Bronchial epithelial cell (primary cell): ENCODE data around the gene UBE2I. TPM values are rescaled to one million over a fixed set of nuclear protein-coding genes. Genes with fewer than 3 reads are reported as not detected.
"Not testable (repeated sequence)": the region's sequence is repeated elsewhere in the genome, so short reads cannot be mapped to it uniquely, and the experiment has no call there.

Experiments used
- DNase-seq: peaks from one replicate; pipeline ENCODE4 v3.0.0-alpha.2; 2010; ENCODE audit warnings: low read depth
- FAIRE-seq: peaks from 2 replicates; lab custom pipeline; 2011; peaks lifted over from hg19 to GRCh38; lab: Jason Lieb, UNC
- H3K27me3 ChIP-seq: 2 replicates; pipeline ENCODE4 v1.5.1; 2011; ENCODE audit warnings: low read length; ENCODE audit not compliant: control insufficient read depth, insufficient read depth
- H3K36me3 ChIP-seq: 2 replicates; pipeline ENCODE4 v1.5.1; 2011; ENCODE audit warnings: low read length; ENCODE audit not compliant: control insufficient read depth, insufficient read depth
- H3K4me3 ChIP-seq: 2 replicates; pipeline ENCODE4 v1.5.1; 2011; ENCODE audit warnings: mild to moderate bottlenecking, low read depth, low read length, control low read depth
- CTCF ChIP-seq: IDR thresholded peaks from 2 replicates; pipeline ENCODE4 v1.5.1; 2011; ENCODE audit warnings: mild to moderate bottlenecking, moderate library complexity, low read length, control low read depth, inconsistent platforms; ENCODE audit not compliant: insufficient read depth, severe bottlenecking
- total RNA-seq: library from RNA; depleted of rRNA; stranded (reverse); fragments of >200 nt; gene quantifications from 2 replicates; pipeline ENCODE4 v1.2.1, GENCODE V29; 2014

The UBE2I gene
- total RNA-seq, 1 donor from 2014 or later, result 49.8 TPM

GRCh38 chr16:1271380-1271723 is 38.1 kb upstream of the UBE2I start:
- FAIRE-seq, result no peak
- TF ChIP-seq CTCF, result no peak
- no peaks in the 10 kb centered on the region for H3K36me3 ChIP-seq
- H3K4me3 ChIP-seq, result no peak overlapping the region
- DNase-seq, result no peak
- H3K27me3 ChIP-seq, result peaks cover 2% of the 10 kb centered on the region

GRCh38 chr16:1271724-1272413 is 37.6 kb upstream of the UBE2I start:
- H3K36me3 ChIP-seq, DNase-seq, FAIRE-seq, H3K4me3 ChIP-seq, H3K27me3 ChIP-seq: not testable (repeated sequence)

GRCh38 chr16:1272453-1273198 is 36.8 kb upstream of the UBE2I start:
- Histone ChIP-seq H3K36me3 (no peaks in the 10 kb centered on the region), H3K27me3 (peaks cover 2% of the 10 kb centered on the region), H3K4me3 (no peak overlapping the region)
- TF ChIP-seq CTCF, result no peak
- FAIRE-seq (no peak), DNase-seq (no peak)

GRCh38 chr16:1273816-1274215 is 35.6 kb upstream of the UBE2I start:
- no peak for DNase-seq
- no peak for FAIRE-seq

GRCh38 chr16:1274767-1275166 is 34.7 kb upstream of the UBE2I start:
- DNase-seq, result no peak
- TF ChIP-seq CTCF, result no peak
- H3K27me3 ChIP-seq, result peaks cover 2% of the 10 kb centered on the region
- no peaks in the 10 kb centered on the region for H3K36me3 ChIP-seq
- FAIRE-seq, result no peak
- H3K4me3 ChIP-seq, result no peak overlapping the region

More at GRCh38 chr16:1273816-1274215, 35.6 kb upstream of the UBE2I start:
- no peak for TF ChIP-seq CTCF
- Histone ChIP-seq H3K27me3 (peaks cover 2% of the 10 kb centered on the region), H3K36me3 (no peaks in the 10 kb centered on the region), H3K4me3 (no peak overlapping the region)

- TF ChIP-seq CTCF, result no peak
- no peaks in the 10 kb centered on the region for H3K36me3 ChIP-seq
- no peak overlapping the region for H3K4me3 ChIP-seq
- DNase-seq (no peak), FAIRE-seq (no peak)
- H3K27me3 ChIP-seq, result peaks cover 2% of the 10 kb centered on the region
Observed at GRCh38 chr16:1275791-1276579, 33.5 kb upstream of the UBE2I start.
